PFSK-1 (cell line): ENCODE results near the gene ADAM12.

ENCODE experiments used
- FOXP2 ChIP-seq: optimal IDR thresholded peaks from 2 replicates; pipeline ENCODE3; 2011; ENCODE audit warnings: borderline replicate concordance, control low read depth, inconsistent platforms; ENCODE audit not compliant: insufficient read depth; ENCODE audit errors: extremely low read length, extremely low read depth
- POLR2AphosphoS5 ChIP-seq: IDR thresholded peaks from 2 replicates; pipeline ENCODE4 v1.6.1; 2012; ENCODE audit warnings: low read depth, mild to moderate bottlenecking, control low read depth, low read length, moderate library complexity
- REST ChIP-seq, 2 experiments: IDR thresholded peaks; 2 replicates each; pipeline versions ENCODE4 v1.6.1 to v1.8.0; 2011 to 2012; ENCODE audit warnings: low read depth in 2 of 2, low read length in 2 of 2, control low read depth in 1 of 2, inconsistent platforms in 1 of 2, mild to moderate bottlenecking in 1 of 2, moderate library complexity in 1 of 2; ENCODE audit not compliant: insufficient read depth in 1 of 2
- SIN3A ChIP-seq: IDR thresholded peaks from 2 replicates; pipeline ENCODE4 v1.6.1; 2012; ENCODE audit warnings: mild to moderate bottlenecking, low read length, moderate library complexity, borderline replicate concordance; ENCODE audit not compliant: insufficient read depth
- TAF1 ChIP-seq: IDR thresholded peaks from 2 replicates; pipeline ENCODE4 v1.6.1; 2012; ENCODE audit warnings: low read length, control low read depth, borderline replicate concordance; ENCODE audit not compliant: insufficient read depth

ADAM12 gene

DNA sequence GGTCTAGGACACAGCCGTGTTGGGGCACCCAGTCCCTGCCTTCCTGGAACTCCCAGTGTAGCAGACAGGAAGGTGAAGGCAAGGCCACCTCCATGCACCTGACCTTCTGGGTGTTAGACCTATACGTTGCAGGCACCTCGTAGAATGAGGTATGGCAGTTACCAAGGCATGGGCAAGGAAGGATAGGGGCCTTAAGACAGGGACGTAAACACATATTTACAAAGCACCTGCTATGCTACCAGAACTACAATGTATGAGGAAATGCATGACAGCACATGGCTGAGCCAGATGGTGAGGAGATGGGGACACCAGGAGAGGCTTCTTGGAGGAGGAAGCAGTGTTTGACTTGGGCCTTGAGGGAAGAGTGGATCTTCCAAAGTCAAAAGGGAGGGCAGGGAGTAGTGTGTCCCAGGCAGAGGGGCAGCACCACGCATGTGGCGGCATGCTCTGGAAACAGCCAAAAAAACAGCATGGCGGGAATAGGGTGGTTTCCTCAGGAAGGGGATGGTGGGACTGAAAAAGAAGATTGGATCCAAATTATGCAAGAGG lies 260.7 kb downstream of the ADAM12 start:
- TF ChIP-seq POLR2AphosphoS5 = no peak
- no peak for TF ChIP-seq REST (IDR thresholded peaks at IDR 0.05; ENCODE audit: insufficient read depth in 1 of 2, low read depth in 2 of 2, low read length in 2 of 2)
- TF ChIP-seq TAF1 = no peak
- no peak for TF ChIP-seq FOXP2
- TF ChIP-seq SIN3A = no peak

GRCh38 chr10:126126866-126127265 lies 261.4 kb downstream of the ADAM12 start:
- TF ChIP-seq TAF1 (no peak), FOXP2 (no peak), POLR2AphosphoS5 (no peak), REST (IDR thresholded peaks at IDR 0.05; ENCODE audit: insufficient read depth in 1 of 2, low read depth in 2 of 2, low read length in 2 of 2) (no peak), SIN3A (no peak)

GRCh38 chr10:126126023-126126422 lies 262.3 kb downstream of the ADAM12 start:
- TF ChIP-seq SIN3A (no peak), TAF1 (no peak), POLR2AphosphoS5 (no peak), REST (IDR thresholded peaks at IDR 0.05; ENCODE audit: insufficient read depth in 1 of 2, low read depth in 2 of 2, low read length in 2 of 2) (no peak)

GRCh38 chr10:126124668-126125349 lies 263.5 kb downstream of the ADAM12 start:
- no peak for TF ChIP-seq REST (IDR thresholded peaks at IDR 0.05; ENCODE audit: insufficient read depth in 1 of 2, low read depth in 2 of 2, low read length in 2 of 2)
- TF ChIP-seq TAF1 = no peak
- no peak for TF ChIP-seq POLR2AphosphoS5
- TF ChIP-seq FOXP2 = no peak
- TF ChIP-seq SIN3A = no peak

- TF ChIP-seq FOXP2 (no peak), SIN3A (no peak), TAF1 (no peak), POLR2AphosphoS5 (no peak), REST (IDR thresholded peaks at IDR 0.05; ENCODE audit: insufficient read depth in 1 of 2, low read depth in 2 of 2, low read length in 2 of 2) (no peak)
These were observed 264.2 kb downstream of the ADAM12 start for GRCh38 chr10:126124046-126124445.
